Measurements from ENCODE around the gene KLHDC2.

Gene KLHDC2

DNA sequence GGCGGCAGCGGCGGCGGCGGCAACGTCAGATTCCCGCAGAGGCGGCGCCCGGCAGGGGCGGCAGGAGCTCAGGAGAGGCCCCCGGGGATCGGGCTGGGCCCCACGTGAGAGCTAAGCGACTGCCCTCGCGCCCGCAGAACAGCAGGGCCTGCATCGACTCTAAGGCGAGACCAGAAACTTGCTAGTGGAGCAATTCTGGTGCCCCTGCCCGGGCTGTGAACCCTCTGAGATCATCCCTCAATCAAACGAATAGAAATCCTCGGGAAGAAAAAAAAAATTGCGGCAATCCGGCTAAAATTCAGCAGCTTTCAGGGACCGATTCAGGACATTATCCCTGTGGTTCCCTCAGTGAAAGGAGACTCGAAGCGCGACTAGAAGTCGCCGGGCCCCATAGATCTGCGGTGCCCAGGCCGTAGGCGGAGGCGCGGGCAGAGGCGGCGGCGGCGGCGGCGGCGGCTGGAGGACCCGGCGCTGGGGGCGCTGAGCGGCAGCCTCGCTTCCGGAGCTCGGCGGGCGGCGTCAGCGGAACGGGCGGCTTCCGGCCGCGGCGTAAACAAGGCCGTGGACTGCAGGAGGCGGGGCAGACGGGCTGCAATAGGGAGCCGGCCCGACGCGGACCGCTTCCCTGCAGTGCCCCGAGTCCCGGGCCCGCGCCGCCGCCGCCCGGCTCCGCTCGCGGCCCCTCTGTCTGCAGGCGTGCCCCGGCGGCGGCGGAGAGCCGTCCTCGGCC is at the start of gene KLHDC2 (continued):
- TF ChIP-seq, protein P1, sequence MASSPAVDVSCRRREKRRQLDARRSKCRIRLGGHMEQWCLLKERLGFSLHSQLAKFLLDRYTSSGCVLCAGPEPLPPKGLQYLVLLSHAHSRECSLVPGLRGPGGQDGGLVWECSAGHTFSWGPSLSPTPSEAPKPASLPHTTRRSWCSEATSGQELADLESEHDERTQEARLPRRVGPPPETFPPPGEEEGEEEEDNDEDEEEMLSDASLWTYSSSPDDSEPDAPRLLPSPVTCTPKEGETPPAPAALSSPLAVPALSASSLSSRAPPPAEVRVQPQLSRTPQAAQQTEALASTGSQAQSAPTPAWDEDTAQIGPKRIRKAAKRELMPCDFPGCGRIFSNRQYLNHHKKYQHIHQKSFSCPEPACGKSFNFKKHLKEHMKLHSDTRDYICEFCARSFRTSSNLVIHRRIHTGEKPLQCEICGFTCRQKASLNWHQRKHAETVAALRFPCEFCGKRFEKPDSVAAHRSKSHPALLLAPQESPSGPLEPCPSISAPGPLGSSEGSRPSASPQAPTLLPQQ (tag by site-specific recombination; IDR thresholded peaks at IDR 0.05) = peak; percentile 92
- TF ChIP-seq SETDB1 (IDR thresholded peaks at IDR 0.05; ENCODE audit: insufficient read length, low read length) (no peak), ZNF146 (tag by site-specific recombination; IDR thresholded peaks at IDR 0.05) (no peak), ZNF660 (tag by site-specific recombination; IDR thresholded peaks at IDR 0.05) (peak; percentile 62; the same call in 1 of the 2 replicates), ZNF433 (tag by site-specific recombination; IDR thresholded peaks at IDR 0.05; ENCODE audit: low read depth) (no peak), ZNF585B (tag by site-specific recombination; IDR thresholded peaks at IDR 0.05) (no peak), ZNF600 (tag by site-specific recombination; IDR thresholded peaks at IDR 0.05) (peak; percentile 77), ZNF341 (tag by site-specific recombination; IDR thresholded peaks at IDR 0.05; ENCODE audit: low read depth) (peak; percentile 26; the same call in 1 of the 2 replicates), MYNN (tag by site-specific recombination; IDR thresholded peaks at IDR 0.05; ENCODE audit: borderline replicate concordance) (no peak), ZNF473 (tag by site-specific recombination; IDR thresholded peaks at IDR 0.05) (no peak), GLIS2 (tag by site-specific recombination; IDR thresholded peaks at IDR 0.05) (peak; percentile 84), ZNF335 (tag by site-specific recombination; conservative IDR thresholded peaks at IDR 0.05) (peak; percentile 93), FEZF1 (tag by site-specific recombination; IDR thresholded peaks at IDR 0.05) (no peak), ZNF561 (tag by site-specific recombination; IDR thresholded peaks at IDR 0.05; ENCODE audit: borderline replicate concordance) (peak; percentile 25; the same call in 1 of the 2 replicates), ZBTB17 (tag by site-specific recombination; IDR thresholded peaks at IDR 0.05) (peak; percentile 33; the same call in 1 of the 2 replicates), SP2 (tag by site-specific recombination; IDR thresholded peaks at IDR 0.05) (peak; percentile 3), ZNF292 (tag by site-specific recombination; IDR thresholded peaks at IDR 0.05; ENCODE audit: borderline replicate concordance, low read depth) (no peak), KLF1 (tag by site-specific recombination; IDR thresholded peaks at IDR 0.05) (peak; percentile 55), ZXDB (tag by site-specific recombination; IDR thresholded peaks at IDR 0.05) (peak; percentile 88), ZNF768 (tag by site-specific recombination; IDR thresholded peaks at IDR 0.05) (no peak), ZBTB7A (tag by site-specific recombination; IDR thresholded peaks at IDR 0.05; ENCODE audit: low read depth) (no peak)
- TF ChIP-seq, protein P2, sequence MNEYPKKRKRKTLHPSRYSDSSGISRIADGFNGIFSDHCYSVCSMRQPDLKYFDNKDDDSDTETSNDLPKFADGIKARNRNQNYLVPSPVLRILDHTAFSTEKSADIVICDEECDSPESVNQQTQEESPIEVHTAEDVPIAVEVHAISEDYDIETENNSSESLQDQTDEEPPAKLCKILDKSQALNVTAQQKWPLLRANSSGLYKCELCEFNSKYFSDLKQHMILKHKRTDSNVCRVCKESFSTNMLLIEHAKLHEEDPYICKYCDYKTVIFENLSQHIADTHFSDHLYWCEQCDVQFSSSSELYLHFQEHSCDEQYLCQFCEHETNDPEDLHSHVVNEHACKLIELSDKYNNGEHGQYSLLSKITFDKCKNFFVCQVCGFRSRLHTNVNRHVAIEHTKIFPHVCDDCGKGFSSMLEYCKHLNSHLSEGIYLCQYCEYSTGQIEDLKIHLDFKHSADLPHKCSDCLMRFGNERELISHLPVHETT (tag by site-specific recombination; IDR thresholded peaks at IDR 0.05) = no peak
- TF ChIP-seq, protein P3, sequence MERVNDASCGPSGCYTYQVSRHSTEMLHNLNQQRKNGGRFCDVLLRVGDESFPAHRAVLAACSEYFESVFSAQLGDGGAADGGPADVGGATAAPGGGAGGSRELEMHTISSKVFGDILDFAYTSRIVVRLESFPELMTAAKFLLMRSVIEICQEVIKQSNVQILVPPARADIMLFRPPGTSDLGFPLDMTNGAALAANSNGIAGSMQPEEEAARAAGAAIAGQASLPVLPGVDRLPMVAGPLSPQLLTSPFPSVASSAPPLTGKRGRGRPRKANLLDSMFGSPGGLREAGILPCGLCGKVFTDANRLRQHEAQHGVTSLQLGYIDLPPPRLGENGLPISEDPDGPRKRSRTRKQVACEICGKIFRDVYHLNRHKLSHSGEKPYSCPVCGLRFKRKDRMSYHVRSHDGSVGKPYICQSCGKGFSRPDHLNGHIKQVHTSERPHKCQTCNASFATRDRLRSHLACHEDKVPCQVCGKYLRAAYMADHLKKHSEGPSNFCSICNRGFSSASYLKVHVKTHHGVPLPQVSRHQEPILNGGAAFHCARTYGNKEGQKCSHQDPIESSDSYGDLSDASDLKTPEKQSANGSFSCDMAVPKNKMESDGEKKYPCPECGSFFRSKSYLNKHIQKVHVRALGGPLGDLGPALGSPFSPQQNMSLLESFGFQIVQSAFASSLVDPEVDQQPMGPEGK (tag by site-specific recombination; IDR thresholded peaks at IDR 0.05) = peak; percentile 84
- TF ChIP-seq, protein P4, sequence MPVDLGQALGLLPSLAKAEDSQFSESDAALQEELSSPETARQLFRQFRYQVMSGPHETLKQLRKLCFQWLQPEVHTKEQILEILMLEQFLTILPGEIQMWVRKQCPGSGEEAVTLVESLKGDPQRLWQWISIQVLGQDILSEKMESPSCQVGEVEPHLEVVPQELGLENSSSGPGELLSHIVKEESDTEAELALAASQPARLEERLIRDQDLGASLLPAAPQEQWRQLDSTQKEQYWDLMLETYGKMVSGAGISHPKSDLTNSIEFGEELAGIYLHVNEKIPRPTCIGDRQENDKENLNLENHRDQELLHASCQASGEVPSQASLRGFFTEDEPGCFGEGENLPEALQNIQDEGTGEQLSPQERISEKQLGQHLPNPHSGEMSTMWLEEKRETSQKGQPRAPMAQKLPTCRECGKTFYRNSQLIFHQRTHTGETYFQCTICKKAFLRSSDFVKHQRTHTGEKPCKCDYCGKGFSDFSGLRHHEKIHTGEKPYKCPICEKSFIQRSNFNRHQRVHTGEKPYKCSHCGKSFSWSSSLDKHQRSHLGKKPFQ (tag by site-specific recombination; IDR thresholded peaks at IDR 0.05) = no peak
- TF ChIP-seq, protein P5, sequence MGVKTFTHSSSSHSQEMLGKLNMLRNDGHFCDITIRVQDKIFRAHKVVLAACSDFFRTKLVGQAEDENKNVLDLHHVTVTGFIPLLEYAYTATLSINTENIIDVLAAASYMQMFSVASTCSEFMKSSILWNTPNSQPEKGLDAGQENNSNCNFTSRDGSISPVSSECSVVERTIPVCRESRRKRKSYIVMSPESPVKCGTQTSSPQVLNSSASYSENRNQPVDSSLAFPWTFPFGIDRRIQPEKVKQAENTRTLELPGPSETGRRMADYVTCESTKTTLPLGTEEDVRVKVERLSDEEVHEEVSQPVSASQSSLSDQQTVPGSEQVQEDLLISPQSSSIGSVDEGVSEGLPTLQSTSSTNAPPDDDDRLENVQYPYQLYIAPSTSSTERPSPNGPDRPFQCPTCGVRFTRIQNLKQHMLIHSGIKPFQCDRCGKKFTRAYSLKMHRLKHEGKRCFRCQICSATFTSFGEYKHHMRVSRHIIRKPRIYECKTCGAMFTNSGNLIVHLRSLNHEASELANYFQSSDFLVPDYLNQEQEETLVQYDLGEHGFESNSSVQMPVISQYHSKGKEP (tag by site-specific recombination; IDR thresholded peaks at IDR 0.05) = peak; percentile 70
- TF ChIP-seq, protein P6, sequence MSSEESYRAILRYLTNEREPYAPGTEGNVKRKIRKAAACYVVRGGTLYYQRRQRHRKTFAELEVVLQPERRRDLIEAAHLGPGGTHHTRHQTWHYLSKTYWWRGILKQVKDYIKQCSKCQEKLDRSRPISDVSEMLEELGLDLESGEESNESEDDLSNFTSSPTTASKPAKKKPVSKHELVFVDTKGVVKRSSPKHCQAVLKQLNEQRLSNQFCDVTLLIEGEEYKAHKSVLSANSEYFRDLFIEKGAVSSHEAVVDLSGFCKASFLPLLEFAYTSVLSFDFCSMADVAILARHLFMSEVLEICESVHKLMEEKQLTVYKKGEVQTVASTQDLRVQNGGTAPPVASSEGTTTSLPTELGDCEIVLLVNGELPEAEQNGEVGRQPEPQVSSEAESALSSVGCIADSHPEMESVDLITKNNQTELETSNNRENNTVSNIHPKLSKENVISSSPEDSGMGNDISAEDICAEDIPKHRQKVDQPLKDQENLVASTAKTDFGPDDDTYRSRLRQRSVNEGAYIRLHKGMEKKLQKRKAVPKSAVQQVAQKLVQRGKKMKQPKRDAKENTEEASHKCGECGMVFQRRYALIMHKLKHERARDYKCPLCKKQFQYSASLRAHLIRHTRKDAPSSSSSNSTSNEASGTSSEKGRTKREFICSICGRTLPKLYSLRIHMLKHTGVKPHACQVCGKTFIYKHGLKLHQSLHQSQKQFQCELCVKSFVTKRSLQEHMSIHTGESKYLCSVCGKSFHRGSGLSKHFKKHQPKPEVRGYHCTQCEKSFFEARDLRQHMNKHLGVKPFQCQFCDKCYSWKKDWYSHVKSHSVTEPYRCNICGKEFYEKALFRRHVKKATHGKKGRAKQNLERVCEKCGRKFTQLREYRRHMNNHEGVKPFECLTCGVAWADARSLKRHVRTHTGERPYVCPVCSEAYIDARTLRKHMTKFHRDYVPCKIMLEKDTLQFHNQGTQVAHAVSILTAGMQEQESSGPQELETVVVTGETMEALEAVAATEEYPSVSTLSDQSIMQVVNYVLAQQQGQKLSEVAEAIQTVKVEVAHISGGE (tag by site-specific recombination; conservative IDR thresholded peaks at IDR 0.05; ENCODE audit: low read depth) = peak; percentile 40
